GM19238 (cell line): ENCODE results near the gene TMC7.

ENCODE experiments used
- DNase-seq: peaks from one replicate; pipeline ENCODE4 v3.0.0; 2011; ENCODE audit warnings: low spot score; ENCODE audit not compliant: insufficient read length

TMC7 gene

GRCh38 chr16:19088341-19088916 is 104.7 kb downstream of the TMC7 start:
- DNase-seq: no peak

- no peak for DNase-seq
Measured at GRCh38 chr16:19089410-19089955, 105.7 kb downstream of the TMC7 start.

- DNase-seq: no peak
Measured at GRCh38 chr16:19090916-19091315, 107.2 kb downstream of the TMC7 start.

- no peak for DNase-seq
Measured at GRCh38 chr16:19092653-19093410, 109.1 kb downstream of the TMC7 start.

- DNase-seq: no peak
Measured at GRCh38 chr16:19093631-19094541, 110.2 kb downstream of the TMC7 start.

GRCh38 chr16:19094542-19095365 is 111.0 kb downstream of the TMC7 start:
- no peak for DNase-seq

GRCh38 chr16:19095654-19096053 is 111.9 kb downstream of the TMC7 start:
- no peak for DNase-seq

- DNase-seq: no peak
Measured at GRCh38 chr16:19098173-19098572, 114.4 kb downstream of the TMC7 start.

- no peak for DNase-seq
Measured at GRCh38 chr16:19102187-19102872, 118.6 kb downstream of the TMC7 start.

- no peak for DNase-seq
Measured at GRCh38 chr16:19104607-19105006, 120.9 kb downstream of the TMC7 start.

GRCh38 chr16:19105131-19105530 is 121.4 kb downstream of the TMC7 start:
- no peak for DNase-seq

- no peak for DNase-seq
Measured at GRCh38 chr16:19105891-19106624, 122.3 kb downstream of the TMC7 start.

- DNase-seq: no peak
Measured at GRCh38 chr16:19106625-19107020, 122.9 kb downstream of the TMC7 start.

GRCh38 chr16:19108409-19109287 is 124.9 kb downstream of the TMC7 start:
- no peak for DNase-seq

- DNase-seq: no peak
Measured at GRCh38 chr16:19109288-19109664, 125.5 kb downstream of the TMC7 start.

GRCh38 chr16:19110537-19111360 is 127.0 kb downstream of the TMC7 start:
- DNase-seq: no peak

- DNase-seq: no peak
Measured at GRCh38 chr16:19112099-19112407, 128.3 kb downstream of the TMC7 start.
